Caco-2 (cell line): ENCODE data around the gene OAS3. TPM values are rescaled to one million over a fixed set of nuclear protein-coding genes. Genes with fewer than 3 reads are reported as not detected.
A peak's percentile ranks its signal among the peaks of the same experiment; 100 is the strongest.

ENCODE experiments used
- Bru-seq: library from RNA; stranded (reverse); fragments of 400-500 nt; gene quantifications from one replicate; lab custom pipeline; 2021; lab: Mats Ljungman, UMichigan
- BruChase-seq, 2 experiments: library from RNA; stranded (reverse); fragments of 400-500 nt; gene quantifications; one replicate each; lab custom pipeline; 2021; lab: Mats Ljungman, UMichigan
- BruUV-seq: library from RNA; stranded (reverse); fragments of 400-500 nt; replicated peaks from 2 replicates; lab custom pipeline; 2021; lab: Mats Ljungman, UMichigan
- CTCF ChIA-PET: fragments of 300-600 bp; sonication (Branson Sonifier 250); formaldehyde crosslinking; loops from one replicate; lab custom pipeline; 2022; ENCODE audit warnings: antibody characterized with exemption; lab: Charles Lee
- POLR2A ChIA-PET: fragments of 300-600 bp; sonication (Branson Sonifier 250); formaldehyde crosslinking; loops from one replicate; lab custom pipeline; 2022; ENCODE audit warnings: antibody characterized with exemption; lab: Charles Lee
- DNase-seq, 2 experiments: peaks; one replicate each; pipeline versions ENCODE4 v3.0.0 to v3.0.0-alpha.2; 2020 to 2022
- H3K27me3 ChIP-seq: replicated peaks from 2 replicates; pipeline ENCODE4 v1.6.0; 2011; ENCODE audit warnings: low read length; ENCODE audit not compliant: control insufficient read depth, insufficient read depth
- H3K36me3 ChIP-seq: 2 replicates; pipeline ENCODE4 v1.5.1; 2011; ENCODE audit warnings: low read length; ENCODE audit not compliant: control insufficient read depth, insufficient read depth
- H3K4me1 ChIP-seq: fragments of 250-450 bp; sonication (Bioruptor Pico); 2 replicates; pipeline ENCODE4 v1.5.1; 2020; ENCODE audit warnings: mild to moderate bottlenecking
- H3K4me3 ChIP-seq: 2 replicates; pipeline ENCODE4 v1.5.1; 2011; ENCODE audit warnings: low read depth, mild to moderate bottlenecking, control low read depth, low read length
- H3K9me3 ChIP-seq: fragments of 250-450 bp; sonication (Bioruptor Pico); 2 replicates; pipeline ENCODE4 v1.5.1; 2020; ENCODE audit warnings: mild to moderate bottlenecking, moderate library complexity
- H3K27ac Mint-ChIP-seq: one replicate; pipeline ENCODE4 v1.8.0; 2022; ENCODE audit warnings: mixed read lengths; ENCODE audit not compliant: unreplicated experiment
- H3K27me3 Mint-ChIP-seq: one replicate; pipeline ENCODE4 v1.8.0; 2022; ENCODE audit warnings: mixed read lengths; ENCODE audit not compliant: insufficient read depth, unreplicated experiment
- H3K36me3 Mint-ChIP-seq: one replicate; pipeline ENCODE4 v1.8.0; 2022; ENCODE audit warnings: mild to moderate bottlenecking, mixed read lengths; ENCODE audit not compliant: insufficient read depth, unreplicated experiment
- H3K4me1 Mint-ChIP-seq: one replicate; pipeline ENCODE4 v1.8.0; 2022; ENCODE audit warnings: low read depth, mixed read lengths; ENCODE audit not compliant: unreplicated experiment
- H3K4me3 Mint-ChIP-seq: one replicate; pipeline ENCODE4 v1.8.0; 2022; ENCODE audit warnings: mild to moderate bottlenecking, moderate library complexity, mixed read lengths; ENCODE audit not compliant: unreplicated experiment
- H3K9me3 Mint-ChIP-seq: one replicate; pipeline ENCODE4 v1.8.0; 2022; ENCODE audit warnings: mixed read lengths; ENCODE audit not compliant: unreplicated experiment
- CTCF ChIP-seq, 2 experiments: fragments of 200-600 bp in 1 of 2; IDR thresholded peaks; 1 replicate in 1 of 2; 2 replicates in 1 of 2; pipeline versions ENCODE4 v1.5.1 to v1.8.0; 2011 to 2022; ENCODE audit warnings: antibody characterized with exemption in 1 of 2, control low read depth in 1 of 2, inconsistent platforms in 1 of 2, low read depth in 1 of 2, low read length in 1 of 2, mild to moderate bottlenecking in 1 of 2, moderate library complexity in 1 of 2; ENCODE audit not compliant: insufficient read depth in 1 of 2, severe bottlenecking in 1 of 2, unreplicated experiment in 1 of 2
- intact Hi-C: fragments of 100-400 bp; cut with micrococcal nuclease; formaldehyde crosslinking; loops from one replicate; pipeline ENCODE4 v1.10.0; 2022; ENCODE audit not compliant: unreplicated experiment
- long read RNA-seq: library from polyadenylated mRNA; stranded (forward); transcript quantifications from one replicate; pipeline ENCODE4 v2.0.0, GENCODE V29; 2022
- total RNA-seq: library from RNA; stranded (reverse); gene quantifications from 2 replicates; pipeline ENCODE4 v1.2.3, GENCODE V29; 2022

OAS3 gene, protein sequence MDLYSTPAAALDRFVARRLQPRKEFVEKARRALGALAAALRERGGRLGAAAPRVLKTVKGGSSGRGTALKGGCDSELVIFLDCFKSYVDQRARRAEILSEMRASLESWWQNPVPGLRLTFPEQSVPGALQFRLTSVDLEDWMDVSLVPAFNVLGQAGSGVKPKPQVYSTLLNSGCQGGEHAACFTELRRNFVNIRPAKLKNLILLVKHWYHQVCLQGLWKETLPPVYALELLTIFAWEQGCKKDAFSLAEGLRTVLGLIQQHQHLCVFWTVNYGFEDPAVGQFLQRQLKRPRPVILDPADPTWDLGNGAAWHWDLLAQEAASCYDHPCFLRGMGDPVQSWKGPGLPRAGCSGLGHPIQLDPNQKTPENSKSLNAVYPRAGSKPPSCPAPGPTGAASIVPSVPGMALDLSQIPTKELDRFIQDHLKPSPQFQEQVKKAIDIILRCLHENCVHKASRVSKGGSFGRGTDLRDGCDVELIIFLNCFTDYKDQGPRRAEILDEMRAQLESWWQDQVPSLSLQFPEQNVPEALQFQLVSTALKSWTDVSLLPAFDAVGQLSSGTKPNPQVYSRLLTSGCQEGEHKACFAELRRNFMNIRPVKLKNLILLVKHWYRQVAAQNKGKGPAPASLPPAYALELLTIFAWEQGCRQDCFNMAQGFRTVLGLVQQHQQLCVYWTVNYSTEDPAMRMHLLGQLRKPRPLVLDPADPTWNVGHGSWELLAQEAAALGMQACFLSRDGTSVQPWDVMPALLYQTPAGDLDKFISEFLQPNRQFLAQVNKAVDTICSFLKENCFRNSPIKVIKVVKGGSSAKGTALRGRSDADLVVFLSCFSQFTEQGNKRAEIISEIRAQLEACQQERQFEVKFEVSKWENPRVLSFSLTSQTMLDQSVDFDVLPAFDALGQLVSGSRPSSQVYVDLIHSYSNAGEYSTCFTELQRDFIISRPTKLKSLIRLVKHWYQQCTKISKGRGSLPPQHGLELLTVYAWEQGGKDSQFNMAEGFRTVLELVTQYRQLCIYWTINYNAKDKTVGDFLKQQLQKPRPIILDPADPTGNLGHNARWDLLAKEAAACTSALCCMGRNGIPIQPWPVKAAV
- 18.9 and 22.1 TPM in 2 replicates for total RNA-seq
- Bru-seq, nascent RNA: percentile 55 among the genes with signal in this experiment
- percentile 61 among the genes with signal in this experiment for BruChase-seq, experiment 1, labeled RNA remaining after a 2-hour chase
- BruChase-seq, experiment 2, labeled RNA remaining after a 6-hour chase: percentile 70 among the genes with signal in this experiment
- long read RNA-seq, full-length matches to known transcripts: 7 of 25 reads
- long read RNA-seq, partial matches to known transcripts: 13 of 25 reads
- long read RNA-seq, other reads (novel, unspliced or antisense): 5 of 25 reads

- peak in 1 of 2 experiments; percentile 1 for TF ChIP-seq CTCF (IDR thresholded peaks at IDR 0.05; ENCODE audit: insufficient read depth in 1 of 2, low read depth in 1 of 2, low read length in 1 of 2, severe bottlenecking in 1 of 2, unreplicated experiment in 1 of 2)
- Mint-ChIP-seq H3K27ac (peak within 1 kb of the TSS; percentile 81), H3K4me1 (no peaks in the 10 kb centered on the region), H3K36me3 (peaks cover 6% of the 10 kb centered on the region), H3K4me3 (peak within 1 kb of the TSS; percentile 81), H3K27me3 (no peaks in the 10 kb centered on the region), H3K9me3 (peaks cover 6% of the 10 kb centered on the region)
- peak; percentile 79 to 86 for DNase-seq
- ChIA-PET POLR2A (interaction anchor here (0.5 to 1.4 kb wide), 3 partner anchors 12 to 104 kb away, joined by 3 to 4 read pairs (median 4); partner anchors contain the start of gene OAS1), CTCF (no interaction called here)
- Histone ChIP-seq H3K36me3 (no peaks in the 10 kb centered on the region), H3K4me3 (peak within 1 kb of the TSS; percentile 55), H3K27me3 (no peaks in the 10 kb centered on the region), H3K4me1 (no peaks in the 10 kb centered on the region), H3K9me3 (no peaks in the 10 kb centered on the region)
- BruUV-seq: TSS peak; percentile 77
- intact Hi-C loops: no loop called here
These were observed at the start of gene OAS3 for GRCh38 chr12:112937741-112938719. OAS3 (plus strand) TSS chr12:112938474; CDS start chr12:112938531, 57 bp downstream.

- no TSS peak for BruUV-seq
- no peaks in the 10 kb centered on the region for H3K27me3 ChIP-seq
- H3K4me3 ChIP-seq: no peak overlapping the region
- H3K4me1 ChIP-seq: no peaks in the 10 kb centered on the region
- no peak for TF ChIP-seq CTCF (IDR thresholded peaks at IDR 0.05; ENCODE audit: insufficient read depth in 1 of 2, low read depth in 1 of 2, low read length in 1 of 2, severe bottlenecking in 1 of 2, unreplicated experiment in 1 of 2)
- no peak overlapping the region for H3K4me3 Mint-ChIP-seq
- H3K27me3 Mint-ChIP-seq: no peaks in the 10 kb centered on the region
- DNase-seq: no peak
- no peaks in the 10 kb centered on the region for H3K9me3 Mint-ChIP-seq
- no peaks in the 10 kb centered on the region for H3K4me1 Mint-ChIP-seq
- no peaks in the 10 kb centered on the region for H3K9me3 ChIP-seq
- no peaks in the 10 kb centered on the region for H3K36me3 ChIP-seq
- ChIA-PET POLR2A (no interaction called here), CTCF (interaction anchor here (0.6 kb wide), 1 partner anchor 98 kb away, joined by 3 read pairs; no protein-coding TSS in a partner anchor)
- no peaks in the 10 kb centered on the region for H3K36me3 Mint-ChIP-seq
- intact Hi-C loops: no loop called here
- H3K27ac Mint-ChIP-seq: no peak overlapping the region
These were observed 46.9 kb upstream of the OAS3 start for GRCh38 chr12:112891093-112892024.
